Cerebellar nuclear complex (tissue), 1 donor: ENCODE results near the gene CYP4F22.
"Not testable (repeated sequence)": the region's sequence is repeated elsewhere in the genome, so short reads cannot be mapped to it uniquely, and the experiment has no call there.

ENCODE experiments used
- DNase-seq, 2 experiments: peaks; one replicate each; lab custom pipeline; 2025; lab: John Stamatoyannopoulos, UW

CYP4F22 gene

GRCh38 chr19:15495151-15495550, 13.2 kb upstream of the CYP4F22 start:
- DNase-seq = no peak

- no peak for DNase-seq
Measured at GRCh38 chr19:15498156-15498858, 10.0 kb upstream of the CYP4F22 start.

- DNase-seq = no peak
Measured at GRCh38 chr19:15498910-15499309, 9.4 kb upstream of the CYP4F22 start.

GRCh38 chr19:15501596-15501995, 6.7 kb upstream of the CYP4F22 start:
- DNase-seq = no peak

- no peak for DNase-seq
Measured at GRCh38 chr19:15502264-15502663, 6.1 kb upstream of the CYP4F22 start.

- no peak for DNase-seq
Measured at GRCh38 chr19:15506074-15506571, 2.2 kb upstream of the CYP4F22 start.

- DNase-seq = no peak
Measured at GRCh38 chr19:15507068-15508034, 974 bp upstream of the CYP4F22 start.

GRCh38 chr19:15511671-15512424, 3.5 kb downstream of the CYP4F22 start:
- DNase-seq = no peak

- DNase-seq = not testable (repeated sequence)
Measured at GRCh38 chr19:15515227-15515625, 6.9 kb downstream of the CYP4F22 start.

- DNase-seq = no peak
Measured at GRCh38 chr19:15516363-15516762, 8.0 kb downstream of the CYP4F22 start.

GRCh38 chr19:15517778-15518177, 9.5 kb downstream of the CYP4F22 start:
- no peak for DNase-seq

- DNase-seq = no peak
Measured at GRCh38 chr19:15519433-15519976, 11.2 kb downstream of the CYP4F22 start.

GRCh38 chr19:15524781-15525180, 16.5 kb downstream of the CYP4F22 start:
- DNase-seq = no peak

GRCh38 chr19:15525291-15525690, 17.0 kb downstream of the CYP4F22 start:
- DNase-seq = no peak

GRCh38 chr19:15526408-15526807, 18.1 kb downstream of the CYP4F22 start:
- DNase-seq = no peak

- no peak for DNase-seq
Measured at GRCh38 chr19:15527705-15528104, 19.4 kb downstream of the CYP4F22 start.

GRCh38 chr19:15529774-15530372, 21.5 kb downstream of the CYP4F22 start:
- no peak for DNase-seq

GRCh38 chr19:15532779-15533521, 24.6 kb downstream of the CYP4F22 start:
- no peak for DNase-seq

GRCh38 chr19:15533522-15533830, 25.2 kb downstream of the CYP4F22 start:
- not testable (repeated sequence) for DNase-seq

GRCh38 chr19:15534957-15535864, 26.9 kb downstream of the CYP4F22 start:
- no peak for DNase-seq
